Bone marrow (tissue), 2 donors: ENCODE data around the gene ANKRD13A.
A peak's percentile ranks its signal among the peaks of the same experiment; 100 is the strongest.
"Not testable (repeated sequence)": the region's sequence is repeated elsewhere in the genome, so short reads cannot be mapped to it uniquely, and the experiment has no call there.

Experiments
- DNase-seq, 2 donors: peaks; one replicate each; lab custom pipeline; 2025; lab: John Stamatoyannopoulos, UW

Gene ANKRD13A

DNA sequence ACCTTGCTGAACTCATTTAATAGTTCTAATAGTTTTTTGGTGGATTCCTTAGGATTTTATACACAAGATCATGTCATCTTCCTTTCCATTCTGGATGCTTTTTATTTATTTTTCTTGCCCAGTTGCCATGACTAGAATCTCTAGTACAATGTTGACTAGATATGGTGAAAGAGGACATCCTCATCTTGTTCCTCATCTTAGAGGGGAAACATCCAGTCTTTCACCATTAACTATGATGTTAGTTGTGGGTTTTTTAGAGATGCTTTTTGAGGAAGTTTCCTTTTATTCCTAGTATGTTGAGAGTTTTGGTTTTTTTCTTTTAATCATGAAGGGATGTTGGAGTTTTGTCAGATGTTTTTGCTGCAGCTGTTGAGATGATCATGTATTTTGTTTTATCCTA lies 8.7 kb downstream of the ANKRD13A start:
- DNase-seq: peak in 1 of 2 donors; percentile 62

DNA sequence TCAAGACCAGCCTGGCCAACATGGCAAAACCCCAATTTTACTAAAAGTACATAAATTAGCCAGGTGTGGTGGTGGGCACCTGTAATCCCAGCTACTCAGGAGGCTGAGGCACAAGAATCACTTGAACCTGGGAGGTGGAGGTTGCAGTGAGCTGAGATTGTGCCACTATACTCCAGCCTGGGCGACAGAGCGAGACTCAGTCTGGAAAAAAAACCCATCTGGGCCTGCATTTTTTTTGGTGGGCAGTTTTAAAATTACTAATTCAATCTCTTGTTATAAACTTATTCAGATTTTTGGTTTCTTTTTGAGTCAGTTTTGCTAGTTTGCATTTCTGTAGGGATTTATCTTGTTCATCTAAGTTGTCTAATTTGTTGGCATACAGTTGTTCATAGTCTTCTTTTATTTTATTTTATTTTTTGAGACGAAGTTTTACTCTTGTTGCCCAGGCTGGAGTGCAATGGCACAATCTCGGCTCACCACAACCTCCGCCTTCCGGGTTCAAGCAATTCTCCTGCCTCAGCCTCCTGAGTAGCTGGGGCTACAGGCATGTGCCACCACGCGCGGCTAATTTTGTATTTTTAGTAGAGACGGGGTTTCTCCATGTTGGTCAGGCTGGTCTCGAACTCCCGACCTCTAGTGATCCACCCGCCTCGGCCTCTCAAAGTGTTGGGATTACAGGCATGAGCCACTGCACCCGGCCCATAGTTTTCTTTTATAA lies 9.6 kb downstream of the ANKRD13A start:
- DNase-seq: not testable (repeated sequence)

DNA sequence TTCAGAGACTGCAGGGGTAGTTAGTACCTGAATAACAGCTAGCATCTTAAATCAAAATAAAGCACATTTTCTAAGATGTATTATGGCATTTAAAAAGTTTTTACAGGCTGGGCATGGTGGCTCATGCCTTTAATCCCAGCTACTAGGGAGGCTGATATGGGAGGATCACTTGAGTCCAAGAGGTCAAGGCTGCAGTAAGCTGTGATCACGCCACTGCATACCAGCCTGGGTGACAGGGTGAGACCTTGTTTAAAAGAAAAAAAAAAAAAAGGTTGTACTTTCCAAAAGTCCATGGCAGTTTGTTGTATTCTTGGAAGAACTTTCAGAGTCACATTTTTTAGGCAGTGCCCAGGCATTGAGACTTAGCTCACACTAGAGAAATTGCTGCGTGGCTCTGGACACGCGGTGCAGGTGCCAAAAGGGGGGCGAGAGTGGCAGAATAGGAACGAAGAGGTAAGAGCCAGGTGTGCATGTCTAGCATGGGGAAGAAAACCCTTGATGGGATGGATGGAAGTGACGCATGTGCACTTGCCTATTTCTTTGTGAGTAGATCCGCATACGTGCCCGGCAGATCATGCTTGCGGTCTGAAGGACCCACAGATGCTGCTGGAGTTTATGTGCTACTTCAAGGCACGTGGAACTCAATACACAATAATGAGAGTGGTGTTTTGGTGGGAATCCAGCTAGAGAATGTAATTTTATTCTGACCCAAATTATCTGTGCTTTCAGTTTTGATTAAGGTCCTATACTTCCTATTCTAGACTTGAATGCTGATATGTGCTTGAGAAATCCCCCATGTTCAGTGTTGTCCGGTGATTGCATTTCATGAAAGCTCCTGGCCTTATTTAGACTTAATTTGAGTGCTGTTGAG lies 11.9 kb downstream of the ANKRD13A start:
- DNase-seq: no peak

GRCh38 chr12:110012137-110012536 lies 12.9 kb downstream of the ANKRD13A start:
- no peak for DNase-seq

- DNase-seq: no peak
Measured at GRCh38 chr12:110012659-110013058, 13.4 kb downstream of the ANKRD13A start.

DNA sequence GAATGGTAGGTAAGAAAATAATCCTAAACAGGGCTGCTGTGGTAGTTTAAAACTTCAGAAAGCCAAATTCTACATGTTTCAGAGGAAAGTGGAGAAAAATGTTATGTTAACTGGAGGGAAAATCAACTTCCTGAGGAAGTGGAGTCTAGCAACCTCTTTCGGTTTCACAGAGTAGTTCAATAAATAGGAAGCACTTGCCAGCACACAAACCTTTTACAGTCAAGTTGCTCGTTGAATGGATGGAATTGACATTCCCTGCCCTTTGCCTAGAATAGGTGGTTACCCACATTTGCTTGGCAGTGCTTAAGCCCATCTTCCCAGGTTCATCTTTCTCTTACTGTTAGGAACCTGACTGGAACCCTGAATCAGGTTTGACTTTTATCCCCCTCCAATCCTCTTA lies 15.9 kb downstream of the ANKRD13A start:
- peak in 1 of 2 donors; percentile 43 for DNase-seq

- DNase-seq: no peak
Measured at GRCh38 chr12:110020956-110021355, 21.7 kb downstream of the ANKRD13A start.

DNA sequence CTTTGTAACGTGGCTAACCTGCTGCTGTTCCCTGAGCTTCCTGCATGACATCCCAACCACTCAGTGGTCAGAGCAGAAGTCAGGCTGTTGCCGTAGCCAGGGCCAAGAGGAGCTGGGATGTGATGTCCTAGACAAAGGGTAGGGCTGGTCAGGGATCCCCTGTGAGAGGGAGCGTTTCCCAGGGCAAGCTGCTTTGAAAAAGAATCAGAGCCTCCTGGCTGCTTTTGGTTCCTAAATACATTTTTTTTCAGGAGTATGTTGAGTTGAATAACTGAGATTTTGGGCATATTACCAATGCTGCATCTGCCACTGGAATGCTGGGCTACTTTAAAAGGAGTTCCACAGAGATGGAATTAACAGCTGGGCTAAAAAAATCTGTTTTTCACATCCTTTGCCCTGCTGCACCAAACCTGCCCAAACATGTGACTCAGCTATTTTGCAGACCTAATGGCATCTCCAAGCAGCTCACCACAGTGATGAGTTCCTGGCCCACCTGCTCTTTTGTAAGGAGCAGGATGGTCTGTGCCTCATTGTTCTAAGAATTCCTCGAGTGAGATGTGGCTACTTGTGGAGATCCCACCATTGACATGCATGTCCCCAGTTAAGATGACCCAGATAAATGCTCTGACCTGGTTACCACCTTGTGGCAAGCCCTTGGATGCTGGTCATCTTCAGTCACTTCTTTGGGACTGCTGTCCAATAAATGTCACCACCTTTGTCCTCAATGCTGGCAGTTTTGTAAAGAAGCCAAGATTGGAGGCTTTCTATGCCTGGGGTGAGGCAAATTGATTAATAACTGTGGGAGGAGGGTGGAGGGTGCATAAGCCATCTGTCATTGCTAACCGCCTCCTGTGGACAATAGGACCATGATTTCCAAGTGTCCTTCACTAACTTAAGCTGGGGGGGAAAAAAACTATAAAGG lies 24.1 kb downstream of the ANKRD13A start:
- no peak for DNase-seq

DNA sequence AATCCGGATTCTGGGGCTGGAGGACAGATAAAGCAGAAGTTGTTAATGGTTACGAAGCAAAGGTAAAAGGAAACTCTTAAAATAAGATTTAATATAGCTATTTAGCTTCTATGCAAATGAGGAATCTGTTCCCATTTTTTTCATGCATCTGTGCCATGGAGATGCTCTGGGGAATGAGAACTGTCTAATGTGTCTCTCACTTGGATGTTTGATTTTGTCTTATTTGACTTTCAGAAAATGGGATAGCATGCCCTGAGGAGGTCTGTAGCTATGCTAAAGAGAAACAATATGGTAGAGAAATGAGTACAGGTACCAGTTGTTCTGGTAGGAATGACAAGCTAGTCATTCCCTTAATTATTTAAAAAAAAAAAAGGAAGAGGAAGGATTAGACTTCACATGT lies 24.8 kb downstream of the ANKRD13A start:
- DNase-seq: no peak

- no peak for DNase-seq
Measured at GRCh38 chr12:110028323-110028722, 29.1 kb downstream of the ANKRD13A start.

- DNase-seq: no peak
Measured at GRCh38 chr12:110029290-110029815, 30.1 kb downstream of the ANKRD13A start.

DNA sequence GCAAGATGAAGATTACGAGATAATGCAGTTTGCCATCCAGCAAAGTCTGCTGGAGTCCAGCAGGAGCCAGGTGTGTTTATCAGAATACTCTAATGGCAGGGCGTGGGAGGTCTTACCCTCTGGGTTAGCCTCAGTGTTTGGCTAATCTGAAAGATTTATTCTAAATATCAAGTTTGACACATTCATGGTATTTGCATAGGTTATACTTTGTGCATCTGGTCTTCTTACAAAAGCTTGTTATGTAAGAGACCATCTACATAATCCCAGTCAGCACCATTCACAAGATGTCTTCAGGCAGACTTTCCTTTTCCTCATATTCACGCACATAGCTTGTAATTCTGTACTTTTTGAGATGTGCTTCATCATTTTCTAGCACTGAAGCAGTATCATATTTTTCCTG lies 34.7 kb downstream of the ANKRD13A start:
- DNase-seq: no peak

GRCh38 chr12:110035534-110036104 lies 36.4 kb downstream of the ANKRD13A start:
- DNase-seq: no peak

DNA sequence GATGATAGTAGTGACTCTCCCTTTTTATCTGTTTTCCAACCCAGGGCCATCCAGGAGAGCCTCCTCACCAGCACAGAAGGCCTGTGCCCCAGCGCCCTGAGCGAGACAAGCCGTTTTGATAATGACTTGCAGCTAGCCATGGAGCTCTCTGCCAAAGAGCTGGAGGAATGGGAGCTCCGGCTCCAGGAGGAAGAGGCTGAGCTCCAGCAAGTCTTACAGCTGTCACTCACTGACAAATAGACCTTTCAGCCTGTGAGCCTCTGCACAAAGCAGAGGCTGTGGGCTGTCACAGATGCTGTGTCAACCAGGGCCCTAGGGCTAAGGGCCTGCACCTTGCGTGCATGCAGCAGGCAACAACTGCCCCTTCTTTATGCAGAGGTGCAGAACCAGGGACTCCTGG lies 38.1 kb downstream of the ANKRD13A start:
- no peak for DNase-seq

DNA sequence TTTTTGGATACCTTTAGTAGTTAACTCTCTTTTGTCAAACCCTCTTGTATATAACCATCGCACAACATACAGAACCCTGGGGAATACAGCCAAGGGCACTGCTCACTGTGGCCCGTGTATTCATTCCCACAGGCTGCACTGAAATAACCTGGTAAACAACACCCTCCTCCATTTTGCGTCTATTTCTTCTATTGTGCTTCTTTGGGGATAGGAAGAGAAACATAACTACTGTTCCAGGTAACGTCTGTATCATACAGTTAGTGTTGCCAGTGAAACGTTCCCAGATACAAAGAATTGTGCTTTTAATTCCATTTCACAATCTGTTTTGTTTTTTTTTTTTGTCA lies 39.5 kb downstream of the ANKRD13A start:
- DNase-seq: no peak

- DNase-seq: peak in 1 of 2 donors; percentile 20
Measured at GRCh38 chr12:110039085-110039807, 40.0 kb downstream of the ANKRD13A start.

- no peak for DNase-seq
Measured at GRCh38 chr12:110042264-110042663, 43.0 kb downstream of the ANKRD13A start.

- DNase-seq: no peak
Measured at GRCh38 chr12:110046451-110047187, 47.4 kb downstream of the ANKRD13A start.

- DNase-seq: no peak
Measured at GRCh38 chr12:110047297-110047940, 48.2 kb downstream of the ANKRD13A start.
